Type B pancreatic cell (in vitro differentiated cells): Measurements from ENCODE around the gene EPS8L2. TPM values are rescaled to one million over a fixed set of nuclear protein-coding genes. Genes with fewer than 3 reads are reported as not detected.

Experiments
- DNase-seq: peaks from one replicate; pipeline ENCODE4 v3.0.0; 2021; ENCODE audit warnings: mixed read lengths; ENCODE audit not compliant: unreplicated experiment; ENCODE audit errors: extremely low spot score
- H3K27ac Mint-ChIP-seq: 2 replicates; pipeline ENCODE4 v1.8.0; 2021; ENCODE audit warnings: mild to moderate bottlenecking, mixed read lengths
- H3K27me3 Mint-ChIP-seq: 2 replicates; pipeline ENCODE4 v1.8.0; 2021; ENCODE audit warnings: mixed read lengths
- H3K36me3 Mint-ChIP-seq: 2 replicates; pipeline ENCODE4 v1.8.0; 2021; ENCODE audit warnings: mixed read lengths
- H3K4me1 Mint-ChIP-seq: one replicate; pipeline ENCODE4 v1.8.0; 2021; ENCODE audit warnings: mixed read lengths; ENCODE audit not compliant: unreplicated experiment
- H3K4me3 Mint-ChIP-seq: 2 replicates; pipeline ENCODE4 v1.8.0; 2021; ENCODE audit warnings: mild to moderate bottlenecking, mixed read lengths
- H3K9me3 Mint-ChIP-seq: 2 replicates; pipeline ENCODE4 v1.8.0; 2021; ENCODE audit warnings: mixed read lengths
- total RNA-seq: library from RNA; stranded (reverse); gene quantifications from 2 replicates; pipeline ENCODE4 v1.2.1, GENCODE V29; 2021; ENCODE audit warnings: low replicate concordance
- TF ChIP-seq, protein P1 (sequence below): fragments of 200-600 bp; sonication (generic); conservative IDR thresholded peaks from 2 replicates; pipeline ENCODE4 v1.5.0; 2021; ENCODE audit warnings: antibody characterized with exemption, mild to moderate bottlenecking

The EPS8L2 gene
- total RNA-seq, 1 donor from 2014 or later: 218 TPM

DNA sequence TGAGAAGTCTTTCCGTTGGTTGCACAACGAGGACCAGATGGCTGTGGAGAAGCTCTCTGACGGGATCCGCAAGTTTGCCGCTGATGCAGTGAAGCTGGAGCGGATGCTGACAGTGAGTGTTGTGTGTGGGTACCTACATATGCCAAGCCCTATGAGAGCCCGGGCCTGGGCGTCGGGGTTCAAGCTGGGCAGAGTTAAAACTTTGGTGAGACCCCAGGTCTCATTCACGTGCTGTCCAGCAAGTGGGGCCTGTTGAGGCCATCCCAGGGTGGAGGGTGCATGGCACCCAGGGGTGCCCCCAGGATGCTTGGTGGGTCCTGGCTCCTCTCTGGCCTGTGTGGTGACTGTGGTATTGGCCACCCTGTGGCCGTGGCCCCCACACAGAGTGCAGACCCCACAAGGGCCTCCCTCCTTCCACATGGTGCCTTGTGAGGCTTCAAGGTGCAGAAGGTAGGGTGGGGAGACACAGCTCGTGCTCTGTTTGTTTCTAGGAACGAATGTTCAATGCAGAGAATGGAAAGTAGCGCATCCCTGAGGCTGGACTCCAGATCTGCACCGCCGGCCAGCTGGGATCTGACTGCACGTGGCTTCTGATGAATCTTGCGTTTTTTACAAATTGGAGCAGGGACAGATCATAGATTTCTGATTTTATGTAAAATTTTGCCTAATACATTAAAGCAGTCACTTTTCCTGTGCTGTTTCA, 58.4 kb downstream of the EPS8L2 start:
- no peak for DNase-seq
- H3K4me3 Mint-ChIP-seq: no peak overlapping the region
- no peaks in the 10 kb centered on the region for H3K27me3 Mint-ChIP-seq
- H3K27ac Mint-ChIP-seq: peak overlapping the region; percentile 22
- peaks cover 4% of the 10 kb centered on the region for H3K36me3 Mint-ChIP-seq
- no peaks in the 10 kb centered on the region for H3K9me3 Mint-ChIP-seq
- no peaks in the 10 kb centered on the region for H3K4me1 Mint-ChIP-seq
- TF ChIP-seq, protein P1, sequence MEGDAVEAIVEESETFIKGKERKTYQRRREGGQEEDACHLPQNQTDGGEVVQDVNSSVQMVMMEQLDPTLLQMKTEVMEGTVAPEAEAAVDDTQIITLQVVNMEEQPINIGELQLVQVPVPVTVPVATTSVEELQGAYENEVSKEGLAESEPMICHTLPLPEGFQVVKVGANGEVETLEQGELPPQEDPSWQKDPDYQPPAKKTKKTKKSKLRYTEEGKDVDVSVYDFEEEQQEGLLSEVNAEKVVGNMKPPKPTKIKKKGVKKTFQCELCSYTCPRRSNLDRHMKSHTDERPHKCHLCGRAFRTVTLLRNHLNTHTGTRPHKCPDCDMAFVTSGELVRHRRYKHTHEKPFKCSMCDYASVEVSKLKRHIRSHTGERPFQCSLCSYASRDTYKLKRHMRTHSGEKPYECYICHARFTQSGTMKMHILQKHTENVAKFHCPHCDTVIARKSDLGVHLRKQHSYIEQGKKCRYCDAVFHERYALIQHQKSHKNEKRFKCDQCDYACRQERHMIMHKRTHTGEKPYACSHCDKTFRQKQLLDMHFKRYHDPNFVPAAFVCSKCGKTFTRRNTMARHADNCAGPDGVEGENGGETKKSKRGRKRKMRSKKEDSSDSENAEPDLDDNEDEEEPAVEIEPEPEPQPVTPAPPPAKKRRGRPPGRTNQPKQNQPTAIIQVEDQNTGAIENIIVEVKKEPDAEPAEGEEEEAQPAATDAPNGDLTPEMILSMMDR: no peak

DNA sequence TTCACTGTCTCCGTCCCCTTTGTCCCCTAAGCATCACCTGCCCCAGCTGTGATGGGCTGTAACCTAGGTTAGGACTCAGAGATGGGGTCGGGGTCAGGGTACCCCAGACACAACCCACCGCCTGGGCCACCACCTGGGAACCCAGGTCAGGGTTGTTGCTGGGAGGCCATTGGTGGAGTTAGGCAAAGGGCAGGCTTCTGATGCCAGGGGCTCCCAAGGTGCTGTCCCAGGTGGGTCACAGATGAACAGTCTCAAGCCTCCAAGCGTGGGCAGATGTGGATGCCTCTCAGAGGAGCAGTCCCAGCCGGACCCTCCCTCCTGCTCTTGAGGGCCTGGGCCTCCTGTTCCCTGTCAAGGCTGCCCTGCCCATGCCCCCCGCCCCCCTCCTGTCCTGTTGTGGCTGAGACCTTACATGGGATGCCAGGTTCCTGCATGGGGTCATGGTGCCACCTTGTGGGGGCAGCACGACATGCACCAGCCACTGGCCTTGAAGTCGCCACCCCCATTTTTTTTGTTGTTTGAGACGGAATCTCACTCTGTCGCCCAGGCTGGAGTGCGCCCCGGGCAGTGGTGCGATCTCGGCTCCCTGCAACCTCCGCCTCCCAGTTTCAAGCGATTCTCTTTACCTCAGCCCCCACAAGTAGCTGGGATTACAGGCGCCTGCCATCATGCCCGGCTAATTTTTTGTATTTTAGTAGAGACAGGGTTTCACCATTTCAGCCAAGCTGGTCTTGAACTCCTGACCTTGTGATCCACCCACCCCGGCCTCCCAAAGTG, 59.2 kb downstream of the EPS8L2 start:
- Mint-ChIP-seq H3K4me1 (no peaks in the 10 kb centered on the region), H3K9me3 (no peaks in the 10 kb centered on the region), H3K27me3 (no peaks in the 10 kb centered on the region), H3K4me3 (no peak overlapping the region), H3K27ac (peak overlapping the region; percentile 22), H3K36me3 (peaks cover 4% of the 10 kb centered on the region)
- DNase-seq: peak; percentile 69
- TF ChIP-seq, protein P1: peak; percentile 68

DNA sequence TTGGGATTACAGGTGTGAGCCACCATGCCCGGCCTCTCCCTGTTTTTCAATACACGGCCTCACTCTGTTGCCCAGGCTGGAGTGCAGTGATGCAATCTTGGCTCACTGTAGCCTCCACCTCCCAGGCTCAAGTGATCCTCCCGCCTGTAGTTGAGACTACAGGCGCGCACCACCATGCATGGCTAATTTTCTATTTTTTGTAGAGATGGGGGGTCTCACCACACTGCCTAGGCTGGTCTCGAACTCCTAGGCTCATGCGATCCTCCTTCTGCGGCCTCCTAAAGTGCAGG, 59.7 kb downstream of the EPS8L2 start:
- Mint-ChIP-seq H3K36me3 (peaks cover 4% of the 10 kb centered on the region), H3K9me3 (no peaks in the 10 kb centered on the region), H3K4me3 (no peak overlapping the region), H3K27ac (no peak overlapping the region), H3K4me1 (no peaks in the 10 kb centered on the region), H3K27me3 (no peaks in the 10 kb centered on the region)
- TF ChIP-seq, protein P1: no peak
- DNase-seq: no peak

DNA sequence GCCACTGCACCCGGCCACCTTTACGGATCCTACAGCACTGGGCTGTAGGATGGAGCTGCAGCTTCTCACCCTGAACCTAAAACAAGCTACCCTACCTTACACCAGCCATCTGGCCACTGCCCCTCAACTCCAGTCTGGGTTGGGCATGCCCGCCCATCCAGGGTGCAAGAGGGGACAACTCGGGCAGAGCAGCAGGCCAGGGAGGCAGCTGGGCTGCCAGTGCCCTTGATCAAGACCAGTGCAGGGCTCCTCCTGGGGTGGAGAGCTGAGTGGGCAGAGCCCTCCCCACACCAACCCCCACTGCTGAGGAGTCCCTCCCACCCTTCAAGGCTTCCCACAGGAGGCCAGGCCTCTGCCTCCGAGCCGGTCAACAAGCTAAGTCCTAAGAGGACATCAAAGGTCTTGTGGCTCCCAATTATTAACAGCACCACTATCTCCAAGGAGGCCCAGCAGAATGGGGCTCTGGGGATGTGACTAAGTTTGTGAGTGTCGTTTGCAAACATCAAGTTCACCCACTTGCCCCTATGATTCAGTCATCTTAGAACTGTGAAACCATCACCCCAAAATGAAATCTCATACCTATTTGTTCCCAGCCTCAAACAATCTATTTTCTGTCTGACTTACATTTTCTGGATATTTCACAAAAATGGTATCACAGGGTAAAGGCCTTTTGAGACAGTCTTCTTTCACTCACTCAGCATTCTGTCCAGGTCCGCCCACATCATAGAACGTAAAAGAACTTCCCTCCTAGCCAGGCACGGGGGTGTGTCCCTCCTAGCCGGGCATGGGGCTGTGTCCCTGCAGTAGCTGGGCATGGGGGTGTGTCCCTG, 60.3 kb downstream of the EPS8L2 start:
- TF ChIP-seq, protein P1: no peak
- H3K36me3 Mint-ChIP-seq: peaks cover 4% of the 10 kb centered on the region
- DNase-seq: no peak
- no peak overlapping the region for H3K27ac Mint-ChIP-seq
- no peaks in the 10 kb centered on the region for H3K9me3 Mint-ChIP-seq
- no peak overlapping the region for H3K4me3 Mint-ChIP-seq
- H3K27me3 Mint-ChIP-seq: no peaks in the 10 kb centered on the region
- H3K4me1 Mint-ChIP-seq: no peaks in the 10 kb centered on the region

DNA sequence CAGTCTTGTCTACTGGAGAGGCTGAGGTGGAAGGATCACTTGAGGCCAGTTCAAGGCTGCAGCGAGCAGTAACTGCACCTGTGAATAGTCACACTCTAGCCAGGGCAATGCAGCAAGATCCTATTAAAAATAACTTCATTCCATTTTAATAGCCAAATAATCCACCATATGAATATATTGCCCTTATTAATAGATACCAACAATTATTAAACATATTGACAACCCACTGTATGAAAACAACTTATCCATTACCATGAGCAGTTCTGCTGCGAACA, 60.8 kb downstream of the EPS8L2 start:
- Mint-ChIP-seq H3K27me3 (no peaks in the 10 kb centered on the region), H3K27ac (no peak overlapping the region), H3K36me3 (peaks cover 4% of the 10 kb centered on the region), H3K4me1 (no peaks in the 10 kb centered on the region), H3K4me3 (no peak overlapping the region), H3K9me3 (no peaks in the 10 kb centered on the region)
- DNase-seq: no peak
- TF ChIP-seq, protein P1: no peak
